HG02763 (cell line): ENCODE results near the gene NUP160.
"Not testable (repeated sequence)": the region's sequence is repeated elsewhere in the genome, so short reads cannot be mapped to it uniquely, and the experiment has no call there.

Source experiments
- ATAC-seq: cut with Tn5 transposase; IDR thresholded peaks from one replicate; pipeline ENCODE4 v1.9.1; 2021; ENCODE audit warnings: mild to moderate bottlenecking, moderate library complexity; ENCODE audit not compliant: unreplicated experiment

The NUP160 gene

GRCh38 chr11:47863189-47863897 is 15.2 kb upstream of the NUP160 start:
- ATAC-seq, result no peak

DNA sequence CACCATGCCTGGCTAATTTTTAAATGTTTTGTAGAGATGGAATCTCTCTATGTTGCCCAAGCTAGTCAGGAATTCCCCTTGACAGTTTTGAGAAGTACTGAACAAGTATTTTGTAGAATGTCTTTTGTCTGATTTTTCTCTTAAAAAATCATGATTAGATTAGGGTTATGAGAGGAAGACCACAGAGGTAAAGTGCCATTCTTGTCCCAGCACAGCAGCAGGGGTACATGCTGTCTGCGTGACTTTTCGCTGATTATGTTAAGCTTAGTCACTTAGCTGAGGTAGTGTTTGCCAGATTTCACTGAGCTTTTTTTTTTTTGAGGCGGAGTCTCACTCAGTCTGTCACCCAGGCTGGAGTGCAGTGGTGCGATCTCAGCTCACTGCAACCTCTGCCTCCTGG is 13.6 kb upstream of the NUP160 start:
- no peak for ATAC-seq

- no peak for ATAC-seq
These were observed 12.4 kb upstream of the NUP160 start for GRCh38 chr11:47860536-47860935.

- ATAC-seq, result peak; percentile 38
These were observed 9.9 kb upstream of the NUP160 start for GRCh38 chr11:47857892-47858543.

DNA sequence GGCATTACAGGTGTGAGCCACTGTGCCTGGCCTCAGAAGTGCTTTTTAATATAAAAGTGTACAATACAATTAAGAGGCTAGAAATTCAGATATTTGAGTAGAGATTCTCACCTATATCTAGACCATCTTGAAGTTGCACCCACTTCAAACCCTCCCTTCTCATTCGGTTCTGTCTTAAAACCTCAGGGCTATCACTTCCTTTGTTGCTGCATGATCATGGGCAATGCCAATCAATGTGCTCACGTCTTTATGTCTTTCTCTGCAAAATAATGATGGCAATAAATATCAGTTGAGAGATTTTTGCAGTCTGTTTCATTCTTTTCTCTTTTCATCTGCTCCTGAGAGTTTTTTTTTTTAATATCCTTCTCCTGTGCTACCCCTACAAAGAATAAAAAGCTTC is 9.3 kb upstream of the NUP160 start:
- ATAC-seq, result no peak

DNA sequence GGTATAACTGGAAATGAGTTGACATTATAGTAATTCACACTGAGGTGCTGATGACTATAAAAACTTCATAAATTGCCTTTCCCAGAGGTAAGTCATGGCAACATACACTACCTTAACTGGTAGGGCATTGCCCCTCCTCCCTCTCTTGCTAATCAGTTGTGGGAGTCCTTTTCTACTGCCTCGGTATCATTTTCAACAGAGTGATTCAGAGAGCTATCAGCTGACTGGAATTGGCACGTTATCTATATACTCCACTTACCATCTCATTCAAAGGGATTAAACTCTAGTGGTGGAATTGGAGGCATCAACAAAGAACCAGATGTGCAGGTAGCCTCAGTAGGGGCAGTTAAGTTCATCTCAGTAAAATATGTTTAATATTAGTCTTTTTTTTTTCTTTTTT is 8.0 kb upstream of the NUP160 start:
- ATAC-seq, result no peak

DNA sequence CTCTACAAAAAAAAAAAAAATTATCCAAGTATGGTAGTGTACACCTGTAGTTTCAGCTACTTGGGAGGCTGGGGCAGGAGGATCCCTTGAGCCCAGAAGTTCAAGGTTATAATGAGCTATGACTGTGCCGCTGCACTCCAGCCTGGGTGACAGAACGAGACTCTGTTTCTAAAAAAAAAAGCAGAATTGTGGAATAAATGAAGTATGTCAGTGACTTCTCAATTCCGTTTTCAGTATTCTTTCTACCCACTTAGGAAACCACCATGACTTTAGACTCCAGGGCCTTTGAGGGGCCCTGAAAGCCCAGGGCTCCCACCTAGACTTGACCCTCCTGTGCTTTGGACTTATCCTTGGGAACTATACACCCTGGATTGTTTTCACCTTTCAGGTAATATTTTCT is 6.5 kb upstream of the NUP160 start:
- peak; percentile 44 for ATAC-seq

DNA sequence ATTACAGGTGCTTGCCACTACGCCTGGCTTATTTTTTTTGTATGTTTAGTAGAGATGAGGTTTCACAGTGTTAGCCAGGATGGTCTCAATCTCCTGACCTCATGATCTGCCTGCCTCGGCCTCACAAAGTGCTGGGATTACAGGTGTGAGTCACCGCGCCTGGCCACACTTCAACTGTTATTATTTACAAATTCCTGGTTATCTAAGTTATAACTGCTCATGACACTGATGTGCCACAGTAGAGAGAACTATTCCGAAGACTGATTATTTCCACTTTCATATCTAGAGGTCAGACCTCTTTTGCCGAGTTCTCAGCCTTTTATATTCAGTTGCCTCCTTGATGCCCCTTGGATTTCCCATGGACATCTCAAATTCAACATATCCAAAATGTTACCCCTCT is 3.9 kb upstream of the NUP160 start:
- no peak for ATAC-seq

DNA sequence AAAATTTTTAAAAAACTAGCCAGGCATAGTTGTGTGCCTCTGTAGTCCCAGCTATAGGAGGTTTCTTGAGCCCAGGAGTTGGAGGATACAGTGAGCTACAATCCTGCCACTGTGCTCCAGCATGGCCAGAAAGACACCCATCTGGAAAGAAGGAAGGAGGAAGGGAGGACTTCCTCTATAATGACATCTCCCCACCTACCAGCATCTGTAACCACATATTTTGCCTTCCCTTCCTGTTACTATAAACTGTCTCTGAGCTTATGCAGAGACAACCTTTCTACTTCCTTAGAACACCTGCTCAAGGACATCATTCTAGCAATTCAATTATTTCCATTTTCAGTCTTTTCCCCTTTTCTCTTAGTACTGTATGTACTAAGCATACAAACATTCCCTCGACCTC is 2.2 kb upstream of the NUP160 start:
- ATAC-seq, result peak; percentile 38

- ATAC-seq, result no peak
These were observed 578 bp upstream of the NUP160 start for GRCh38 chr11:47848700-47849155.

- ATAC-seq, result no peak
These were observed 636 bp downstream of the NUP160 start for GRCh38 chr11:47847537-47847891.

GRCh38 chr11:47846998-47847397 is 1.2 kb downstream of the NUP160 start:
- no peak for ATAC-seq

DNA sequence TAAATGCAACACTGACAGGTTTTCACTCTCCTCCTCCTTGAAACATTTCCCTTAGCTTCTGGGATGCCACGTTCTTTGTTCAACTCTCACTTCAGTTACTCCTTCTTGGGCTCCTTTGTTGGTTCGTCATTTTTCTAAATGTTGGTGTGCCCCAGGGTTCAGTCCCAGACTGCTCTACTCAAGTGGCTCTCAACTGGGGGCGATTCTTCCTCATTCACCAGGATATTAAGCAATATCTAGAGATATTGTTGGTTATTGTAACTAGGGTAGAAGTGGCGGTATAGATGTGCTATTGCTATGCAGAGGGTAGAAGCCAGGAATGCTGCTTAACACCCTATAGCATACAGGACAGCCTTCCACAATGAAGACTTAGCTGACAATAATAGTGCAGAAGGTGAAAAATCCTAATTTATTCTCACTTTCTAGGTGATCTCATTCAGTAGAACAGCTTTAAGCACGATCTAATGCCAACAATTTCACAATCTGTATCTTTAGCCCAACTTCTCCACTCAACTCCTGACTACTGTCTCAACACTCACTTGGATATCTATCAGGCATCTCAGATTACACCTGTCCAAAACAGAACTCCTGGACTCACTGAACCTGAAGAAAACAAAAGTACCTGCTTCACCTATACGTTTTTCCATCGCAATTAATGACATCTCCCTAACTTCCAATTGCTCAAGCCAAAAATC is 4.6 kb downstream of the NUP160 start:
- ATAC-seq, result no peak

- ATAC-seq, result no peak
These were observed 5.4 kb downstream of the NUP160 start for GRCh38 chr11:47842749-47843148.

- ATAC-seq, result no peak
These were observed 10.2 kb downstream of the NUP160 start for GRCh38 chr11:47837929-47838328.

DNA sequence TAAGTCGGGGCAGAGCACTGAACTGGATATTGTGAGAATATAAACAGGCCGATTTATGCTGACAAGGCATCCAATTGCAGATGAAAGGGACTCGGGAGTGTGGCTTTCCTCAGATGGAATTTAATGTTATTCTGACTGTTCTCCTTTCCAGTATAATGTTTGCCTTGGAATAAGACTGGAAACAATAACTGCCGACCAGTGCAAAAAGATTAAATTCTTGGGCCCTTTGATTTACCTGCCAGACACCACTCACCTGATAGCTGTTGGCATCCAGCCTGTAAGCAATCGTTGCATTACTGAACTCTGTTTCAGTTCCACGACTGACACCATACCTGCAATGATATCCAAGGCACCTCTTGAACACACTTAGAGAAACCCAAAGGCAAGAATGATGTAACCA is 10.9 kb downstream of the NUP160 start:
- ATAC-seq, result no peak

- not testable (repeated sequence) for ATAC-seq
These were observed 18.1 kb downstream of the NUP160 start for GRCh38 chr11:47830013-47830412.

DNA sequence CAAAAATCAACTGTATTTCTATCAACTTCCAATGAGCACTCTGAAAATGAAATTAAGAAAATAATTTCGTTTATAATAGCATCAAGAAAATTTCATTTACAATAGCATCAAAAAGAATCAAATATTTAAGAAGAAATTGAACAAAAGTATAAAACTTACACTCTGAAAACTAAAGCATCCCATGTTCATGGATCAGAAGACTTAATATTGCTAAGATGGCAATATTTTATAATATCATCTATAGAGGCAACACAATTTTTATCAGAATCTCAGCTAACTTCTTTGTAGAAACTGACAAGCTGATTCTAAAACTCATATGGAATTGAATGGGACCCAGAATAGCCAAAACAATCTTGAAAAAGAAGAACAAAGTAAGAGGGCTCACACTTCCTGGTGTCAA is 19.9 kb downstream of the NUP160 start:
- ATAC-seq, result no peak

- not testable (repeated sequence) for ATAC-seq
These were observed 25.5 kb downstream of the NUP160 start for GRCh38 chr11:47822664-47823063.

GRCh38 chr11:47819743-47820142 is 28.4 kb downstream of the NUP160 start:
- no peak for ATAC-seq

DNA sequence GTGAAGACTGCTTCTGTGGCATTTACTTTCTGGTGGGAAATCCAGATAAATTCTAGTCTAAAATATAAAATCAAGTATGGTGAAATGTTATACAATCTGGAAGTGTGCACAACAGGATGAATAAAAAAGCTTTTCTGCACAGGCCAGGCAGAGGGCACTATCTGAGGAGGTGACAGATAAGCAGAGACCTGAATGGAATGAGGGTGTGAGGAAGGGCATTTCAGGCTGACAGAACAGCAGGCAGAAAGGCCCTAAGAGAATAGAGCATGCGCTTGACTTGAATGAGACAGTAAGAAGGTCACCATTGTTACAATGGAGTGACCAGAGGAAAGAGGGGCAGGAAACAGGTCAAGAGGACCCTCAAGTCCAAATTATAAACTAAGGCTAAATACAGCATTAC is 47.4 kb downstream of the NUP160 start:
- no peak for ATAC-seq

DNA sequence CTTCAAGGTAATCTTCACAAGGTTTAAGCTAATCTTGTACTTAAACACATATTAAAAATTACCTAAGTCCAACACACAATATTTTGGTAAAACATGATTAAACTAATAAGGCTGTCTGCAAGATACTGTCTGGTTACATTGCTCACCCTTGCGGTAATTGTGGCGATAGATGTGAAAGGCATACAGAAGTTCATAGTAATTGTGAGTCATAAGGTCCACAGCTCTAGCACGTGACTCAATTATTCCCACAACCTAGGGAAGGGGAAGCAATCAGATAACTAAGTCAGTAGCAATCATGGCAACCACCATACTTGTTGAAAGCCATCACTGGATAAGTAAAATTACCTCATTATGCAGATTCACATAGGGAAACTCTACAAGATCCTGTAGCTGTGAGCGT is 50.5 kb downstream of the NUP160 start:
- no peak for ATAC-seq
